Gastrocnemius medialis (tissue), 4 donors: ENCODE data around the gene NUMB. TPM values are rescaled to one million over a fixed set of nuclear protein-coding genes. Genes with fewer than 3 reads are reported as not detected.

ENCODE experiments used
- ATAC-seq, 2 donors: fragments of 150-250 bp; one replicate each; pipeline ENCODE4 v1.9.1; 2016
- DNase-seq, 2 donors: peaks; one replicate each; pipeline ENCODE4 v3.0.0-alpha.2; 2019
- H3K27ac ChIP-seq, 4 donors: fragments of 200-600 bp; sonication (generic); 1 replicate in 1 of 4; 2 replicates in 3 of 4; pipeline ENCODE4 v1.5.1; 2016 to 2018; ENCODE audit warnings: mild to moderate bottlenecking in 2 of 4, moderate library complexity in 1 of 4
- H3K27me3 ChIP-seq, 3 donors: fragments of 200-600 bp; sonication (generic) in 2 of 3; 1 replicate in 1 of 3; 2 replicates in 2 of 3; pipeline versions ENCODE4 v1.5.1 to v1.6.0; 2016 to 2019; ENCODE audit warnings: mild to moderate bottlenecking in 1 of 3, moderate library complexity in 1 of 3
- H3K36me3 ChIP-seq, 2 donors: fragments of 200-600 bp; sonication (generic) in 1 of 2; one replicate each; pipeline ENCODE4 v1.5.1; 2017 to 2018
- H3K4me1 ChIP-seq, 2 donors: fragments of 200-600 bp; sonication (generic) in 1 of 2; one replicate each; pipeline ENCODE4 v1.5.1; 2016 to 2017; ENCODE audit warnings: mild to moderate bottlenecking in 2 of 2
- H3K4me3 ChIP-seq, 4 donors: fragments of 200-600 bp; sonication (generic) in 3 of 4; 1 replicate in 1 of 4; 2 replicates in 3 of 4; pipeline ENCODE4 v1.5.1; 2016 to 2019; ENCODE audit warnings: mild to moderate bottlenecking in 2 of 4
- H3K9me3 ChIP-seq, 3 donors: fragments of 200-600 bp; sonication (generic) in 2 of 3; 1 replicate in 1 of 3; 2 replicates in 2 of 3; pipeline ENCODE4 v1.5.1; 2016 to 2019
- POLR2A ChIP-seq, 2 donors: fragments of 450-650 bp; IDR thresholded peaks; one replicate each; pipeline ENCODE4 v1.6.1; 2017; ENCODE audit warnings: antibody characterized with exemption in 2 of 2, mild to moderate bottlenecking in 2 of 2, moderate library complexity in 2 of 2
- in situ Hi-C, 4 donors: fragments of 200-750 bp; cut with MboI; loops; one replicate each; pipeline versions ENCODE4 v1.15.0 to v1.8.0; 2017; ENCODE audit warnings: low sequenced_read_pairs in 4 of 4
- intact Hi-C: fragments of 100-400 bp; cut with DNase I; formaldehyde crosslinking; loops from one replicate; pipeline ENCODE4 v1.15.1; 2023; ENCODE audit warnings: low total_unique reads
- total RNA-seq, 4 donors: library from RNA; depleted of rRNA; stranded (reverse); fragments of >200 nt; gene quantifications; one replicate each; pipeline versions ENCODE4 v1.1.0 to v1.2.3, GENCODE V29; 2016
- TF ChIP-seq, protein P1 (sequence below), 5 experiments: fragments of 450-650 bp in 3 of 5; fragments of 200-600 bp in 2 of 5; sonication (generic) in 2 of 5; IDR thresholded peaks in 4 of 5; conservative IDR thresholded peaks in 1 of 5; 1 replicate in 4 of 5; 2 replicates in 1 of 5; pipeline ENCODE4 v1.5.1; 2016 to 2019; ENCODE audit warnings: antibody characterized with exemption in 5 of 5, mild to moderate bottlenecking in 3 of 5, moderate library complexity in 3 of 5

NUMB gene
- total RNA-seq, 4 donors from 2014 or later: 14.3 to 29.8 (median 23.6) TPM

DNA sequence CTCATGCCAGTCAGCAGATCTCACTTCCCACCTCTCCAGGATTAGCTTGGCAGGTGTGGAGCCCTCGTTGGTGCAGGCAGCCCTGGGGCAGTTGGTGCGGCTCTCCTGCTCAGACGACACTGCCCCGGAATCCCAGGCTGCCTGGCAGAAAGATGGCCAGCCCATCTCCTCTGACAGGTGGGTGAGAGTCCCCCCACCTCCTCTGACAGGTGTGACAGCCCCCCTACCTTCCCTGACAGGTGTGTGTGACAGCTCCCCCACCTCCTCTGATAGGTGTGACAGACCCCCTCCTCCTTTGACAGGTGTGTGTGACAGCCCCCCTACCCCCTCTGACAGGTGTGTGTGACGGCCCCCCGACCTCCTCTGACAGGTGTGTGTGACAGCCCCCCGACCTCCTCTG, 194.7 kb downstream of the NUMB start:
- in situ Hi-C loops (no loop called here), intact Hi-C loops (no loop called here)
- ATAC-seq (no peak), DNase-seq (no peak)
- no peaks in the 10 kb centered on the region for H3K27me3 ChIP-seq
- no peaks in the 10 kb centered on the region for H3K4me1 ChIP-seq
- no peaks in the 10 kb centered on the region for H3K9me3 ChIP-seq
- H3K27ac ChIP-seq: no peak overlapping the region
- H3K4me3 ChIP-seq: no peak overlapping the region
- H3K36me3 ChIP-seq: no peaks in the 10 kb centered on the region
- TF ChIP-seq POLR2A (IDR thresholded peaks at IDR 0.05): no peak
- TF ChIP-seq, protein P1, sequence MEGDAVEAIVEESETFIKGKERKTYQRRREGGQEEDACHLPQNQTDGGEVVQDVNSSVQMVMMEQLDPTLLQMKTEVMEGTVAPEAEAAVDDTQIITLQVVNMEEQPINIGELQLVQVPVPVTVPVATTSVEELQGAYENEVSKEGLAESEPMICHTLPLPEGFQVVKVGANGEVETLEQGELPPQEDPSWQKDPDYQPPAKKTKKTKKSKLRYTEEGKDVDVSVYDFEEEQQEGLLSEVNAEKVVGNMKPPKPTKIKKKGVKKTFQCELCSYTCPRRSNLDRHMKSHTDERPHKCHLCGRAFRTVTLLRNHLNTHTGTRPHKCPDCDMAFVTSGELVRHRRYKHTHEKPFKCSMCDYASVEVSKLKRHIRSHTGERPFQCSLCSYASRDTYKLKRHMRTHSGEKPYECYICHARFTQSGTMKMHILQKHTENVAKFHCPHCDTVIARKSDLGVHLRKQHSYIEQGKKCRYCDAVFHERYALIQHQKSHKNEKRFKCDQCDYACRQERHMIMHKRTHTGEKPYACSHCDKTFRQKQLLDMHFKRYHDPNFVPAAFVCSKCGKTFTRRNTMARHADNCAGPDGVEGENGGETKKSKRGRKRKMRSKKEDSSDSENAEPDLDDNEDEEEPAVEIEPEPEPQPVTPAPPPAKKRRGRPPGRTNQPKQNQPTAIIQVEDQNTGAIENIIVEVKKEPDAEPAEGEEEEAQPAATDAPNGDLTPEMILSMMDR (IDR thresholded peaks at IDR 0.05 in 4 of 5, conservative IDR thresholded peaks at IDR 0.05 in 1 of 5): no peak

GRCh38 chr14:73262427-73263183, 195.7 kb downstream of the NUMB start:
- Histone ChIP-seq H3K4me3 (no peak overlapping the region), H3K27ac (no peak overlapping the region), H3K27me3 (no peaks in the 10 kb centered on the region), H3K36me3 (no peaks in the 10 kb centered on the region), H3K4me1 (no peaks in the 10 kb centered on the region), H3K9me3 (no peaks in the 10 kb centered on the region)
- in situ Hi-C loops: no loop called here
- DNase-seq (no peak), ATAC-seq (no peak)
- intact Hi-C loops: no loop called here
- no peak for TF ChIP-seq POLR2A (IDR thresholded peaks at IDR 0.05)
- TF ChIP-seq, protein P1 (IDR thresholded peaks at IDR 0.05 in 4 of 5, conservative IDR thresholded peaks at IDR 0.05 in 1 of 5): no peak

DNA sequence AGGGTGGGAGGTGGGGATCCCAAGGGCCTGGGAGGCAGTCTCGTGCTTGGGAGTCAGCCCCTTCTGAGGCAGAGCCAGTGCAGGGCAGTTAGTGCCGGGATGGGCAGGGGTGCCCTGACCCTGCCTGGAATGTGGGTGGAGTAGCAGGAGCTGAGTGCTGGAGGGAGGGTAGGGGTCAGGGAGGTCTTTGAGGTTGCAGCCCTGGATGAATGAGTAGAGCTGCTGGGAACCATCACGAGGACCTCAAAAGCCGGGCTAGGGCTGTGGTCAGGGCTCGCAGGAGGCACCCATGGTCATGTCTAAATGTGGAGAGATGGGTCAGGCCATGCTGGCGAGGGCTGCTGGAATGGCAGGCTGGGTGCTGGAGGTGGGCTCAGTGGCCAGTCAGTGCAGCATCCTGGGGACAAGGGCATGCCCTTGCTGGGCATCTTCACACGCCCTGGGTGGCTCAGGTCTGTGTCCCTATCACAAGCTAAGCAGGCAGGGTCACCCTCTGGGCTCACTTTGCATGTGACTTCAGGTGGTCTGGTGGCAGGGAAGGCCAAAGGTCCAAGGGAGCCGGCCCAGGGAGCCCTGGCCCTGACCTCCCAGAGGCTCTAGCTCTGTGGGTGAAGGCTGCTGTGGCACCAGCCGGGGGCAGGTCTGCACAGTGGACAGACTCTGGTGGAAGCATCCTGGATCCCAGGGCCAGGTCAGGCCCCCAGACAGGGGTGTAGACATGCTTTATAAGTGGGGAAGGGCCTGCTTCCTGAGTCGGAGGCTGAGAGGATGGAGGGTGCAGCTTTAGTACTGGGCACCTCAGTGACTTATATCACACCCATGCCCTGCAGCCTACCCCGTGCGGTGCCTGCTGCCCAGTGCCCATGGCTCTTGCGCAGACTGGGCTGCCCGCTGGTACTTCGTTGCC, 196.6 kb downstream of the NUMB start:
- no peaks in the 10 kb centered on the region for H3K36me3 ChIP-seq
- no peak overlapping the region for H3K27ac ChIP-seq
- intact Hi-C loops: no loop called here
- in situ Hi-C loops: no loop called here
- no peak for TF ChIP-seq POLR2A (IDR thresholded peaks at IDR 0.05)
- TF ChIP-seq, protein P1 (IDR thresholded peaks at IDR 0.05 in 4 of 5, conservative IDR thresholded peaks at IDR 0.05 in 1 of 5): no peak
- no peaks in the 10 kb centered on the region for H3K9me3 ChIP-seq
- DNase-seq (no peak), ATAC-seq (no peak)
- H3K4me3 ChIP-seq: no peak overlapping the region
- H3K27me3 ChIP-seq: no peaks in the 10 kb centered on the region
- H3K4me1 ChIP-seq: no peaks in the 10 kb centered on the region

DNA sequence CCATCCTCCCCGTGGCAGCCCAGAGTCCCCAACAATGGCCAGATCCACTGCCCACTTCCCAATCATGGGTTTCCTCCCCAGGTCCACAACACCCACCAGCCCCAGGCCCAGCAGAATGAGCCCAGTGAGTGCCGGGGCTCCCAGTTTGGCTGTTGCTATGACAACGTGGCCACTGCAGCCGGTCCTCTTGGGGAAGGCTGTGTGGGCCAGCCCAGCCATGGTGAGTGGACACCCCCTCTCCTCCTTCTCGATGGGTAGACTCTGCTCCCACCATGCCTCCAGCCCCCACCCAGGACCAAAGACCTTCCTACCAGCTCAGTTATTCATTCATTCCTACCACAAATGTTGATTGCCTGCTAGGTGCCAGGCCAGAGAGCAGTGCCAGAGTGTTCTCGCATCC, 197.3 kb downstream of the NUMB start:
- Histone ChIP-seq H3K9me3 (no peaks in the 10 kb centered on the region), H3K4me3 (no peak overlapping the region), H3K4me1 (no peaks in the 10 kb centered on the region), H3K36me3 (no peaks in the 10 kb centered on the region), H3K27ac (no peak overlapping the region), H3K27me3 (no peaks in the 10 kb centered on the region)
- in situ Hi-C loops: no loop called here
- intact Hi-C loops: no loop called here
- ATAC-seq: no peak
- TF ChIP-seq POLR2A (IDR thresholded peaks at IDR 0.05): no peak
- TF ChIP-seq, protein P1 (IDR thresholded peaks at IDR 0.05 in 4 of 5, conservative IDR thresholded peaks at IDR 0.05 in 1 of 5): no peak
- DNase-seq: no peak
